PFSK-1 (cell line): ENCODE data around the gene HK1.

Source experiments
- POLR2AphosphoS5 ChIP-seq: IDR thresholded peaks from 2 replicates; pipeline ENCODE4 v1.6.1; 2012; ENCODE audit warnings: low read depth, mild to moderate bottlenecking, control low read depth, low read length, moderate library complexity
- REST ChIP-seq, 2 experiments: IDR thresholded peaks; 2 replicates each; pipeline versions ENCODE4 v1.6.1 to v1.8.0; 2011 to 2012; ENCODE audit warnings: low read depth in 2 of 2, low read length in 2 of 2, control low read depth in 1 of 2, inconsistent platforms in 1 of 2, mild to moderate bottlenecking in 1 of 2, moderate library complexity in 1 of 2; ENCODE audit not compliant: insufficient read depth in 1 of 2
- TAF1 ChIP-seq: IDR thresholded peaks from 2 replicates; pipeline ENCODE4 v1.6.1; 2012; ENCODE audit warnings: low read length, control low read depth, borderline replicate concordance; ENCODE audit not compliant: insufficient read depth

- no peak for TF ChIP-seq REST (IDR thresholded peaks at IDR 0.05; ENCODE audit: insufficient read depth in 1 of 2, low read depth in 2 of 2, low read length in 2 of 2)
- TF ChIP-seq TAF1, result no peak
- TF ChIP-seq POLR2AphosphoS5, result no peak
These were observed 133.2 kb downstream of the HK1 start for GRCh38 chr10:69411476-69411875.
